Liver (tissue), 9 donors: ENCODE data around the gene ARL5B. TPM values are rescaled to one million over a fixed set of nuclear protein-coding genes. Genes with fewer than 3 reads are reported as not detected.

ENCODE experiments used
- DNase-seq: peaks from one replicate; pipeline ENCODE4 v3.0.0-alpha.2; 2017; ENCODE audit warnings: low spot score
- H3K27ac ChIP-seq, 2 donors: one replicate each; pipeline ENCODE4 v1.7.0; 2013; ENCODE audit warnings: inconsistent platforms in 2 of 2, low read length in 2 of 2, control low read depth in 1 of 2, low read depth in 1 of 2, mild to moderate bottlenecking in 1 of 2
- H3K27me3 ChIP-seq, 4 donors: one replicate each; pipeline versions ENCODE4 v1.6.1 to v1.7.0; 2013; ENCODE audit warnings: low read length in 3 of 4, inconsistent platforms in 1 of 4, mild to moderate bottlenecking in 1 of 4, moderate library complexity in 1 of 4; ENCODE audit not compliant: control insufficient read depth in 4 of 4, insufficient read depth in 4 of 4
- H3K36me3 ChIP-seq, 4 donors: one replicate each; pipeline versions ENCODE4 v1.6.1 to v1.7.0; 2013; ENCODE audit warnings: low read length in 3 of 4, mild to moderate bottlenecking in 3 of 4, low read depth in 1 of 4, moderate library complexity in 1 of 4; ENCODE audit not compliant: control insufficient read depth in 4 of 4, insufficient read depth in 3 of 4
- H3K4me1 ChIP-seq, 4 donors: one replicate each; pipeline versions ENCODE4 v1.6.1 to v1.7.0; 2013; ENCODE audit warnings: low read length in 3 of 4, mild to moderate bottlenecking in 3 of 4, moderate library complexity in 1 of 4; ENCODE audit not compliant: control insufficient read depth in 4 of 4, insufficient read depth in 4 of 4
- H3K4me3 ChIP-seq, 3 donors: one replicate each; pipeline versions ENCODE4 v1.6.1 to v1.7.0; 2013; ENCODE audit warnings: low read length in 3 of 3, control low read depth in 1 of 3, low read depth in 1 of 3, mild to moderate bottlenecking in 1 of 3
- H3K9ac ChIP-seq, 2 donors: one replicate each; pipeline ENCODE4 v1.7.0; 2013; ENCODE audit warnings: low read length in 2 of 2, mild to moderate bottlenecking in 2 of 2, moderate library complexity in 2 of 2, control low read depth in 1 of 2, low read depth in 1 of 2
- H3K9me3 ChIP-seq, 4 donors: one replicate each; pipeline versions ENCODE4 v1.6.1 to v1.7.0; 2013; ENCODE audit warnings: low read length in 3 of 4; ENCODE audit not compliant: control insufficient read depth in 4 of 4
- ATF3 ChIP-seq: IDR thresholded peaks from 2 replicates; pipeline ENCODE4 v1.6.1; 2016; ENCODE audit warnings: antibody characterized with exemption
- CTCF ChIP-seq: fragments of 150-350 bp; IDR thresholded peaks from 2 replicates; pipeline ENCODE4 v1.5.1; 2017; ENCODE audit warnings: improper control_type of control experiment, low read depth, low read length; ENCODE audit not compliant: missing input control
- EGR1 ChIP-seq, 2 donors: IDR thresholded peaks; 2 replicates each; pipeline ENCODE4 v1.6.1; 2016 to 2018; ENCODE audit warnings: antibody characterized with exemption in 2 of 2, low read depth in 2 of 2
- FOXA1 ChIP-seq: IDR thresholded peaks from 2 replicates; pipeline ENCODE4 v1.6.1; 2016; ENCODE audit warnings: antibody characterized with exemption
- FOXA2 ChIP-seq: IDR thresholded peaks from 2 replicates; pipeline ENCODE4 v1.6.1; 2016; ENCODE audit warnings: antibody characterized with exemption
- GABPA ChIP-seq, 2 donors: IDR thresholded peaks in 1 of 2; conservative IDR thresholded peaks in 1 of 2; 2 replicates each; pipeline ENCODE4 v1.6.1; 2016; ENCODE audit warnings: antibody characterized with exemption in 2 of 2, mild to moderate bottlenecking in 1 of 2, moderate library complexity in 1 of 2
- HNF4A ChIP-seq, 2 donors: conservative IDR thresholded peaks; 2 replicates each; pipeline ENCODE4 v1.6.1; 2016; ENCODE audit warnings: antibody characterized with exemption in 2 of 2, mild to moderate bottlenecking in 2 of 2
- HNF4G ChIP-seq: IDR thresholded peaks from 2 replicates; pipeline ENCODE4 v1.6.1; 2016; ENCODE audit warnings: antibody characterized with exemption
- JUND ChIP-seq, 2 donors: IDR thresholded peaks; 2 replicates each; pipeline ENCODE4 v1.6.1; 2016; ENCODE audit warnings: antibody characterized with exemption in 2 of 2
- MAX ChIP-seq: IDR thresholded peaks from 2 replicates; pipeline ENCODE4 v1.6.1; 2016; ENCODE audit warnings: antibody characterized with exemption
- NR2F2 ChIP-seq: IDR thresholded peaks from 2 replicates; pipeline ENCODE4 v1.6.1; 2016; ENCODE audit warnings: antibody characterized with exemption
- RAD21 ChIP-seq, 2 donors: IDR thresholded peaks; 2 replicates each; pipeline ENCODE4 v1.6.1; 2016; ENCODE audit warnings: antibody characterized with exemption in 2 of 2, mild to moderate bottlenecking in 2 of 2
- REST ChIP-seq: IDR thresholded peaks from 2 replicates; pipeline ENCODE4 v1.6.1; 2016; ENCODE audit warnings: antibody characterized with exemption, mild to moderate bottlenecking
- RXRA ChIP-seq, 2 donors: IDR thresholded peaks; 2 replicates each; pipeline ENCODE4 v1.6.1; 2017 to 2018; ENCODE audit warnings: antibody characterized with exemption in 2 of 2, mild to moderate bottlenecking in 1 of 2
- SP1 ChIP-seq: IDR thresholded peaks from 2 replicates; pipeline ENCODE4 v1.6.1; 2018; ENCODE audit warnings: antibody characterized with exemption, mild to moderate bottlenecking
- TAF1 ChIP-seq: conservative IDR thresholded peaks from 2 replicates; pipeline ENCODE4 v1.6.1; 2016; ENCODE audit warnings: antibody characterized with exemption, mild to moderate bottlenecking
- YY1 ChIP-seq: IDR thresholded peaks from 2 replicates; pipeline ENCODE4 v1.6.1; 2016; ENCODE audit warnings: antibody characterized with exemption, mild to moderate bottlenecking
- ZBTB33 ChIP-seq: IDR thresholded peaks from 2 replicates; pipeline ENCODE4 v1.6.1; 2016; ENCODE audit warnings: antibody characterized with exemption
- WGBS: extraction: QIAGEN DNeasy Blood & Tissue Kit; methylation state at CpG from one replicate; pipeline ENCODE4 v1.1.7; 2013; 5-methylcytosine and 5-hydroxymethylcytosine counted together
- polyA plus RNA-seq, 2 donors: library from polyadenylated mRNA; stranded (reverse) in 1 of 2; unstranded in 1 of 2; fragments of 200-250 nt in 1 of 2; fragments of >200 nt in 1 of 2; fragmentation: Nextera tagmentation in 1 of 2; extraction: Ambion mirVana in 1 of 2; gene quantifications; one replicate each; pipeline versions ENCODE4 v1.2.1 to v1.2.3, GENCODE V29; 2013 to 2015
- total RNA-seq, 2 donors: library from RNA; depleted of rRNA; stranded (reverse); fragments of >200 nt; gene quantifications; one replicate each; pipeline ENCODE4 v1.2.3, GENCODE V29; 2014
- donor health status: healthy.
- donor health status: healthy.
- donor health status: healthy.
- donor health status: healthy.
- donor health status: healthy.

The ARL5B gene
- total and polyA plus RNA-seq, 4 donors, result 5.2 to 19.5 (median 12.3) TPM

GRCh38 chr10:18666810-18667209, 7.6 kb downstream of the ARL5B start:
- no peak for DNase-seq
- Histone ChIP-seq H3K27ac (no peak overlapping the region), H3K36me3 (peaks cover 0 to 16% (median 15%) of the 10 kb centered on the region in 4 donors), H3K9me3 (no peaks in the 10 kb centered on the region), H3K4me3 (no peak overlapping the region), H3K4me1 (peaks cover 12 to 33% (median 25%) of the 10 kb centered on the region in 4 donors), H3K9ac (no peak overlapping the region), H3K27me3 (no peaks in the 10 kb centered on the region)
- WGBS, result 84% methylated on average over 2 of the region's 2 CpGs
- no peak for TF ChIP-seq EGR1 (IDR thresholded peaks at IDR 0.05; ENCODE audit: low read depth in 2 of 2)

GRCh38 chr10:18668026-18668425, 8.8 kb downstream of the ARL5B start:
- TF ChIP-seq EGR1 (IDR thresholded peaks at IDR 0.05; ENCODE audit: low read depth in 2 of 2) (no peak), FOXA1 (no peak), ATF3 (no peak), NR2F2 (no peak), GABPA (IDR thresholded peaks at IDR 0.05 in 1 of 2, conservative IDR thresholded peaks at IDR 0.05 in 1 of 2) (peak in 1 of 2 donors; percentile 23), SP1 (no peak), TAF1 (no peak), RXRA (IDR thresholded peaks at IDR 0.05) (peak; percentile 7 to 34), ZBTB33 (no peak), JUND (IDR thresholded peaks at IDR 0.05) (no peak), MAX (peak; percentile 41), REST (no peak), HNF4A (conservative IDR thresholded peaks at IDR 0.05) (peak in 1 of 2 donors; percentile 30), CTCF (no peak), YY1 (peak; percentile 44), HNF4G (no peak), RAD21 (IDR thresholded peaks at IDR 0.05) (peak in 1 of 2 donors; percentile 16), FOXA2 (no peak)
- WGBS, result 54% methylated on average over 2 of the region's 2 CpGs
- H3K36me3 ChIP-seq, result peaks cover 0 to 18% (median 17%) of the 10 kb centered on the region in 4 donors
- DNase-seq, result no peak
- no peaks in the 10 kb centered on the region for H3K9me3 ChIP-seq
- H3K27me3 ChIP-seq, result no peaks in the 10 kb centered on the region
- H3K4me1 ChIP-seq, result peaks cover 11 to 28% (median 20%) of the 10 kb centered on the region in 4 donors
- no peak overlapping the region for H3K9ac ChIP-seq
- no peak overlapping the region for H3K27ac ChIP-seq
- no peak overlapping the region for H3K4me3 ChIP-seq
